Smooth muscle cell (in vitro differentiated cells): ENCODE results near the gene MINDY4B. TPM values are rescaled to one million over a fixed set of nuclear protein-coding genes. Genes with fewer than 3 reads are reported as not detected.
"Not testable (repeated sequence)": the region's sequence is repeated elsewhere in the genome, so short reads cannot be mapped to it uniquely, and the experiment has no call there.

Experiments
- DNase-seq: peaks from one replicate; lab custom pipeline; 2025; ENCODE audit not compliant: unreplicated experiment; lab: John Stamatoyannopoulos, UW
- H2AFZ ChIP-seq: fragments of 200-600 bp; sonication (generic); 2 replicates; pipeline ENCODE4 v1.6.0; 2016; ENCODE audit warnings: antibody characterized with exemption, low read depth, mild to moderate bottlenecking
- H3F3A ChIP-seq: fragments of 200-600 bp; sonication (generic); 2 replicates; pipeline ENCODE4 v1.6.0; 2017; ENCODE audit warnings: antibody characterized with exemption, low read depth
- H3K27ac ChIP-seq: fragments of 200-600 bp; sonication (generic); 2 replicates; pipeline ENCODE4 v1.5.1; 2016; ENCODE audit warnings: low read depth, mild to moderate bottlenecking
- H3K27me3 ChIP-seq: fragments of 200-600 bp; sonication (generic); 2 replicates; pipeline ENCODE4 v1.6.1; 2016; ENCODE audit warnings: low read depth, mild to moderate bottlenecking
- H3K36me3 ChIP-seq: fragments of 200-600 bp; sonication (generic); 2 replicates; pipeline ENCODE4 v1.5.1; 2016; ENCODE audit warnings: low read depth
- H3K4me1 ChIP-seq: fragments of 200-600 bp; sonication (generic); 2 replicates; pipeline ENCODE4 v1.5.1; 2016; ENCODE audit warnings: low read depth
- H3K4me2 ChIP-seq: fragments of 200-600 bp; sonication (generic); 2 replicates; pipeline ENCODE4 v1.6.0; 2016; ENCODE audit warnings: mild to moderate bottlenecking
- H3K4me3 ChIP-seq: fragments of 200-600 bp; sonication (generic); 2 replicates; pipeline ENCODE4 v1.5.1; 2016; ENCODE audit warnings: mild to moderate bottlenecking
- H3K79me2 ChIP-seq: fragments of 200-600 bp; sonication (generic); 2 replicates; pipeline ENCODE4 v1.6.0; 2016; ENCODE audit warnings: low read depth, mild to moderate bottlenecking
- H3K9ac ChIP-seq: fragments of 200-600 bp; sonication (generic); 2 replicates; pipeline ENCODE4 v1.6.0; 2016; ENCODE audit warnings: low read depth
- H3K9me3 ChIP-seq: fragments of 200-600 bp; sonication (generic); replicated peaks from 2 replicates; pipeline ENCODE4 v1.5.1; 2016; ENCODE audit warnings: low read depth
- H4K20me1 ChIP-seq: fragments of 200-600 bp; sonication (generic); 2 replicates; pipeline ENCODE4 v1.6.0; 2016; ENCODE audit warnings: low read depth
- CTCF ChIP-seq: fragments of 200-600 bp; sonication (generic); IDR thresholded peaks from 2 replicates; pipeline ENCODE4 v1.5.1; 2017; ENCODE audit warnings: borderline replicate concordance, mild to moderate bottlenecking, antibody characterized with exemption; ENCODE audit not compliant: insufficient read depth, poor library complexity, severe bottlenecking
- WGBS: methylation state at CpG from one replicate; pipeline ENCODE4 v1.1.7; 2016; ENCODE audit warnings: low lambda C conversion rate; 5-methylcytosine and 5-hydroxymethylcytosine counted together
- polyA plus RNA-seq: library from polyadenylated mRNA; unstranded; fragments of >200 nt; fragmentation: Nextera tagmentation; extraction: Ambion mirVana; gene quantifications from 2 replicates; pipeline ENCODE4 v1.2.1, GENCODE V29; 2016
- total RNA-seq: library from RNA; depleted of rRNA; stranded (reverse); fragments of >200 nt; gene quantifications from 2 replicates; pipeline ENCODE4 v1.2.3, GENCODE V29; 2014

Gene MINDY4B
- total and polyA plus RNA-seq, 2 experiments from 2014 or later, result not detected

- H3F3A ChIP-seq, result no peaks in the 10 kb centered on the region
- no peaks in the 10 kb centered on the region for H3K9me3 ChIP-seq
- H3K4me3 ChIP-seq, result no peak overlapping the region
- no peaks in the 10 kb centered on the region for H3K27me3 ChIP-seq
- no peaks in the 10 kb centered on the region for H3K36me3 ChIP-seq
- WGBS, result 92% methylated on average over 3 of the region's 3 CpGs
- no peaks in the 10 kb centered on the region for H3K79me2 ChIP-seq
- no peak overlapping the region for H2AFZ ChIP-seq
- no peak overlapping the region for H3K4me2 ChIP-seq
- no peak for DNase-seq
- no peak overlapping the region for H3K9ac ChIP-seq
- no peaks in the 10 kb centered on the region for H4K20me1 ChIP-seq
- no peaks in the 10 kb centered on the region for H3K4me1 ChIP-seq
- no peak overlapping the region for H3K27ac ChIP-seq
- no peak for TF ChIP-seq CTCF
Measured at GRCh38 chr3:150868282-150868681, 37.0 kb downstream of the MINDY4B start.

- H3K27ac ChIP-seq, result no peak overlapping the region
- WGBS, result 94% methylated on average over 3 of the region's 3 CpGs
- TF ChIP-seq CTCF, result no peak
Measured at GRCh38 chr3:150867434-150867833, 37.8 kb downstream of the MINDY4B start.

GRCh38 chr3:150863921-150864320 lies 41.3 kb downstream of the MINDY4B start:
- not testable (repeated sequence) for H4K20me1 ChIP-seq, H3K4me3 ChIP-seq, DNase-seq, H3K4me2 ChIP-seq, H3K36me3 ChIP-seq, H3K4me1 ChIP-seq, H3F3A ChIP-seq, H3K9ac ChIP-seq, H3K27me3 ChIP-seq, H3K27ac ChIP-seq, H3K9me3 ChIP-seq, H3K79me2 ChIP-seq, H2AFZ ChIP-seq
- 91% methylated on average over 5 of the region's 5 CpGs for WGBS

More at GRCh38 chr3:150867434-150867833, 37.8 kb downstream of the MINDY4B start:
- Histone ChIP-seq H3K4me1 (no peaks in the 10 kb centered on the region), H3K4me2 (no peak overlapping the region), H3K9me3 (no peaks in the 10 kb centered on the region), H3K79me2 (no peaks in the 10 kb centered on the region), H2AFZ (no peak overlapping the region), H4K20me1 (no peaks in the 10 kb centered on the region), H3K9ac (no peak overlapping the region), H3F3A (no peaks in the 10 kb centered on the region), H3K4me3 (no peak overlapping the region), H3K27me3 (no peaks in the 10 kb centered on the region), H3K36me3 (no peaks in the 10 kb centered on the region)
- no peak for DNase-seq

GRCh38 chr3:150861851-150862250 lies 43.4 kb downstream of the MINDY4B start:
- no peaks in the 10 kb centered on the region for H3K36me3 ChIP-seq
- H3K27me3 ChIP-seq, result no peaks in the 10 kb centered on the region
- H3K9me3 ChIP-seq, result no peaks in the 10 kb centered on the region
- H4K20me1 ChIP-seq, result no peaks in the 10 kb centered on the region
- no peak overlapping the region for H3K4me3 ChIP-seq
- H3K79me2 ChIP-seq, result no peaks in the 10 kb centered on the region
- no peaks in the 10 kb centered on the region for H3F3A ChIP-seq
- WGBS, result 92% methylated on average over 2 of the region's 2 CpGs
- no peaks in the 10 kb centered on the region for H3K4me1 ChIP-seq
- H3K9ac ChIP-seq, result no peak overlapping the region
- TF ChIP-seq CTCF, result no peak
- DNase-seq, result no peak
- H3K27ac ChIP-seq, result no peak overlapping the region
- H3K4me2 ChIP-seq, result no peak overlapping the region
- no peak overlapping the region for H2AFZ ChIP-seq

GRCh38 chr3:150857936-150858335 lies 47.3 kb downstream of the MINDY4B start:
- 96% methylated on average over 8 of the region's 8 CpGs for WGBS
- H3K36me3 ChIP-seq, H4K20me1 ChIP-seq, H2AFZ ChIP-seq, H3K9ac ChIP-seq, H3K9me3 ChIP-seq, H3K27me3 ChIP-seq, H3F3A ChIP-seq, H3K4me3 ChIP-seq, H3K4me1 ChIP-seq, DNase-seq, H3K4me2 ChIP-seq, H3K27ac ChIP-seq, H3K79me2 ChIP-seq: not testable (repeated sequence)
